Measurements from ENCODE around the gene COL25A1. TPM values are rescaled to one million over a fixed set of nuclear protein-coding genes. Genes with fewer than 3 reads are reported as not detected.

COL25A1 gene
- total RNA-seq, 4 donors from 2014 or later, result 0.14 to 1.6 (median 0.32) TPM; not detected in 1

DNA sequence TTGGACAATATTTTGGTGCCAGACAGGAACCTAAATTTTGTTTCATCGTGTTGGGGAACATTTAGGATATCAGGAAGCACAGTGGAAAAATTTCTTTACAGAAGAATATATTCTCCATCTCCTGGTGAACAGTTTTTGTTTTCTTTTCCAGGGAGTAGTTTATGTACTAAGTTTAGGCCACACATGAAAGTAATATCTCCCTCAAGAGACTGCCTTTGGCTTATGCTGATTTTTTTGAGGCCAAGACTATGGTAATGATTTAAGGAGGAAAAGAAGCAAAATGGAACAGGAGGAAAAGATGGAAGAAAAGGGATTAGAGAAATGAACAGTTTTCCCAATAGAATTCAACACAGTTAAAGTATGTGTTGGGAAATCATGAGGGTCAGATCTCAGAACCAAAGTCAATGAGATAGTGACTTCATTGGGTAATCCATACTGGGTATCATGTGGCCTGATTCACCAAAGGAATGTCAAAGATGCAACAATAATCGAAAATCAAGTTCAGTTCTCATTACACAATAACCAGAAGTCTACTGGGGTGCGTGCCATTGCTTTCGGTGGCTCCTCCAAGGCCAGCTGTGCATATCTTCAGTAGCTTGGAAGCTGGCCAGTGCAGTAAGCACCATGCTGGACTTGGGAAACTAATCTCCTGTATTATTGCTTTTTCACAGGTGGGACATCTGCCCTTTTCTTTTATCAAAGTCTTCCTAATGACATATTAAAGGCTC, 234.8 kb downstream of the COL25A1 start:
- Histone ChIP-seq H3K4me3 (no peak overlapping the region), H3K9me3 (no peaks in the 10 kb centered on the region), H3K4me1 (no peaks in the 10 kb centered on the region), H3K36me3 (no peaks in the 10 kb centered on the region), H3K27ac (no peak overlapping the region), H3K27me3 (no peaks in the 10 kb centered on the region)
- no peak for DNase-seq
- in situ Hi-C loops (cut with MboI; ENCODE audit: low pct_ligation_motif_present in 1 of 4, low pct_unique_long_range_greater_than_20kb in 1 of 4, low sequenced_read_pairs in 3 of 4), result no loop called here
- intact Hi-C loops (cut with DNase I; ENCODE audit: low total_unique reads), result no loop called here
- TF ChIP-seq POLR2AphosphoS5 (IDR thresholded peaks at IDR 0.05), result no peak
- TF ChIP-seq, protein P1, sequence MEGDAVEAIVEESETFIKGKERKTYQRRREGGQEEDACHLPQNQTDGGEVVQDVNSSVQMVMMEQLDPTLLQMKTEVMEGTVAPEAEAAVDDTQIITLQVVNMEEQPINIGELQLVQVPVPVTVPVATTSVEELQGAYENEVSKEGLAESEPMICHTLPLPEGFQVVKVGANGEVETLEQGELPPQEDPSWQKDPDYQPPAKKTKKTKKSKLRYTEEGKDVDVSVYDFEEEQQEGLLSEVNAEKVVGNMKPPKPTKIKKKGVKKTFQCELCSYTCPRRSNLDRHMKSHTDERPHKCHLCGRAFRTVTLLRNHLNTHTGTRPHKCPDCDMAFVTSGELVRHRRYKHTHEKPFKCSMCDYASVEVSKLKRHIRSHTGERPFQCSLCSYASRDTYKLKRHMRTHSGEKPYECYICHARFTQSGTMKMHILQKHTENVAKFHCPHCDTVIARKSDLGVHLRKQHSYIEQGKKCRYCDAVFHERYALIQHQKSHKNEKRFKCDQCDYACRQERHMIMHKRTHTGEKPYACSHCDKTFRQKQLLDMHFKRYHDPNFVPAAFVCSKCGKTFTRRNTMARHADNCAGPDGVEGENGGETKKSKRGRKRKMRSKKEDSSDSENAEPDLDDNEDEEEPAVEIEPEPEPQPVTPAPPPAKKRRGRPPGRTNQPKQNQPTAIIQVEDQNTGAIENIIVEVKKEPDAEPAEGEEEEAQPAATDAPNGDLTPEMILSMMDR (IDR thresholded peaks at IDR 0.05), result no peak
- TF ChIP-seq EP300 (IDR thresholded peaks at IDR 0.05; ENCODE audit: low read depth), result no peak
- no peak for TF ChIP-seq POLR2A (IDR thresholded peaks at IDR 0.05)
- 63 to 64% methylated on average over 4 of the region's 4 CpGs for WGBS, 2 donors (ENCODE audit: low coverage in 1 of 2)

DNA sequence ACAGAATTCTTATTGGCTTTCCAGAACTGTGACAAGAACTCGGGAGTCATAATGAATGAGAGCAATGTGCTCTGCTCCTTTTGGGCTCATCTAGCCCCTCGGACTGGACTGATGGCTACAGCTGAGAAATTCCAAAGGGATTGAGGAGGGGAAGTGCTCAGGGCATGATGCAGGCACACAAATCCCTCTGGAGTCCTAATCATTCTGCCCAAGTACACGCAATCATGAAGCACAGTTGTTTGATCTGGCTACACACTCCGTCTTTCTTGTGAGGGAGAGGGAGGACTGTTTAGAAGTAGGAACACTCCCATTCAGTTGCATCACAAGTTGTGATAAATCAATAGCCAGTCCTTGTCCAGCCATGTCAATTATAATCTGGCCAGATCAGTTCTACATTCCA, 237.5 kb downstream of the COL25A1 start:
- Histone ChIP-seq H3K9me3 (no peaks in the 10 kb centered on the region), H3K27ac (no peak overlapping the region), H3K36me3 (no peaks in the 10 kb centered on the region), H3K4me3 (no peak overlapping the region), H3K4me1 (no peaks in the 10 kb centered on the region), H3K27me3 (no peaks in the 10 kb centered on the region)
- in situ Hi-C loops (cut with MboI; ENCODE audit: low pct_ligation_motif_present in 1 of 4, low pct_unique_long_range_greater_than_20kb in 1 of 4, low sequenced_read_pairs in 3 of 4) (no loop called here), intact Hi-C loops (cut with DNase I; ENCODE audit: low total_unique reads) (no loop called here)
- no peak for TF ChIP-seq POLR2A (IDR thresholded peaks at IDR 0.05)
- 68 to 75% methylated on average over 2 to 4 of the region's 4 CpGs for WGBS, 2 donors (ENCODE audit: low coverage in 1 of 2)
- DNase-seq, result no peak

DNA sequence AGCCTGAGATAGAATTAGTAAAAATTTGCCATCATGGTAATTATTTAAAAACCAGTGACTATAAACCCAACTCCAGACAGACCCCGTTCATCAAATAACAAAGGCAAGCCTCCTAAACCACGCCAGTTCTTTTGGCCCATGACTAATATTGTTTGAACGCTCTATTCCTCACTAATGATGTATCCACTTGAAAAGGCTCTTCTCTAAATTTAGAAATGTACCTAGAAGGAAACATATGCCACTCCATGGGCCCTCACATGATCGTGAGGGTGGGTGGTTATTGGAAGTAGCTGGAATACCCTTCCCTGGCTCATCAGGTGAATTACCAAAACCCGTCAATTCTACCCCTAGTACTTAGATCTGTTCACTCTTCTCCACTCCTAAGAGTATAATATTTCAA, 249.2 kb downstream of the COL25A1 start:
- no peaks in the 10 kb centered on the region for H3K36me3 ChIP-seq
- H3K4me3 ChIP-seq, result no peak overlapping the region
- TF ChIP-seq POLR2A (IDR thresholded peaks at IDR 0.05), result no peak
- no peak for TF ChIP-seq EP300 (IDR thresholded peaks at IDR 0.05; ENCODE audit: low read depth)
- TF ChIP-seq POLR2AphosphoS5 (IDR thresholded peaks at IDR 0.05), result no peak
- TF ChIP-seq, protein P1 (IDR thresholded peaks at IDR 0.05), result no peak
- in situ Hi-C loops (cut with MboI; ENCODE audit: low pct_ligation_motif_present in 1 of 4, low pct_unique_long_range_greater_than_20kb in 1 of 4, low sequenced_read_pairs in 3 of 4), result no loop called here
- DNase-seq, result no peak
- WGBS, 2 donors (ENCODE audit: low coverage in 1 of 2), result 67 to 71% methylated on average over 5 of the region's 5 CpGs
- intact Hi-C loops (cut with DNase I; ENCODE audit: low total_unique reads), result no loop called here
- no peak overlapping the region for H3K27ac ChIP-seq
- no peaks in the 10 kb centered on the region for H3K4me1 ChIP-seq
- no peaks in the 10 kb centered on the region for H3K9me3 ChIP-seq
- no peaks in the 10 kb centered on the region for H3K27me3 ChIP-seq

DNA sequence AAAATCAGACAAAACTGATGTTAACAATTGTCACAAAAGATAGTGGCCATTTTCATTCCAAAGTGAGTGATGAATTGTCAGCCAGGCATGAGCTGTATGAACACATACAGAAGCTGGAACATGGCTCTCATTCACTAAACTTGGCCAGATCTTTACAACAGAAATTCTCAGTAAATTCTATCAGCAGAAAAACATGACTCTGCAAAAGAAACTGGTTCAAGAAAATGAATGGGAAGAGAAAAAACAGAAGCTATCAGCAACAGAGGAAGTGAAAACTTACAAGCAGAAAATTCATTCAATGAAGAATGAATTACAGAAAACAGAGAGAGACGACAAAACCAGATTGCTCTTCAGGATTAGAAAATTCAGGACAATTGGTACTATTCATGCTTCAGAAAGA, 249.6 kb downstream of the COL25A1 start:
- Histone ChIP-seq H3K4me1 (no peaks in the 10 kb centered on the region), H3K9me3 (no peaks in the 10 kb centered on the region), H3K27me3 (no peaks in the 10 kb centered on the region), H3K4me3 (no peak overlapping the region), H3K27ac (no peak overlapping the region), H3K36me3 (no peaks in the 10 kb centered on the region)
- in situ Hi-C loops (cut with MboI; ENCODE audit: low pct_ligation_motif_present in 1 of 4, low pct_unique_long_range_greater_than_20kb in 1 of 4, low sequenced_read_pairs in 3 of 4), result no loop called here
- DNase-seq, result no peak
- intact Hi-C loops (cut with DNase I; ENCODE audit: low total_unique reads), result no loop called here
- 63 to 70% methylated on average over 1 of the region's 1 CpG for WGBS, 2 donors (ENCODE audit: low coverage in 1 of 2)
- no peak for TF ChIP-seq EP300 (IDR thresholded peaks at IDR 0.05; ENCODE audit: low read depth)
- TF ChIP-seq POLR2AphosphoS5 (IDR thresholded peaks at IDR 0.05), result no peak
- TF ChIP-seq POLR2A (IDR thresholded peaks at IDR 0.05), result no peak
- TF ChIP-seq, protein P1 (IDR thresholded peaks at IDR 0.05), result no peak

DNA sequence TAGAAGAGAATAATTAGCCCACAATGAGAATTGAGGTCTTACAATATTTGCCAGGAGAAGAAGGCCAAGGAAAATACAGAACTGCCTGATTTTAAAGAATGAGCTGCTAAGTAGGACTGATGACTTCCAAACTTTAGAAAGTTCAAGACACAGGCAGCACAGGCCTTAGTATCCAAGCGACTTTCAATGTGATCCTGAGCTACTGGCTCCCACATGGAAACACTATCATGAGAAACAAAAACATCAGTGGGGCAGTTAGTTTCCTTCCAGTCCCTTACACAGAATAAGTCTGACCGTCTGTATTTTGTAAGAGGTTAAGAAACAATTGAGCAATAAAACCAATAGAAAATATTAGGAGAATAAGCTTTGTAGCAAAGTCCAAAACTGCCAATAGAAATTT, 251.4 kb downstream of the COL25A1 start:
- DNase-seq, result no peak
- WGBS, 2 donors (ENCODE audit: low coverage in 1 of 2), result 60 to 85% methylated on average over 2 of the region's 2 CpGs
- intact Hi-C loops (cut with DNase I; ENCODE audit: low total_unique reads), result no loop called here
- in situ Hi-C loops (cut with MboI; ENCODE audit: low pct_ligation_motif_present in 1 of 4, low pct_unique_long_range_greater_than_20kb in 1 of 4, low sequenced_read_pairs in 3 of 4), result no loop called here
- no peak overlapping the region for H3K27ac ChIP-seq
- H3K4me1 ChIP-seq, result peaks cover 0 to 7% (median 0%) of the 10 kb centered on the region in 4 donors
- H3K27me3 ChIP-seq, result no peaks in the 10 kb centered on the region
- TF ChIP-seq, protein P1 (IDR thresholded peaks at IDR 0.05), result no peak
- no peak for TF ChIP-seq POLR2A (IDR thresholded peaks at IDR 0.05)
- no peak for TF ChIP-seq EP300 (IDR thresholded peaks at IDR 0.05; ENCODE audit: low read depth)
- no peak for TF ChIP-seq POLR2AphosphoS5 (IDR thresholded peaks at IDR 0.05)
- H3K9me3 ChIP-seq, result no peaks in the 10 kb centered on the region
- H3K4me3 ChIP-seq, result no peak overlapping the region
- H3K36me3 ChIP-seq, result no peaks in the 10 kb centered on the region
